ENCODE measurements around the gene RHEB.

The RHEB gene

GRCh38 chr7:151429237-151429559 lies 90.5 kb downstream of the RHEB start:
- no peak for DNase-seq

GRCh38 chr7:151428378-151429236 lies 91.1 kb downstream of the RHEB start:
- DNase-seq, result no peak

GRCh38 chr7:151427705-151428377 lies 91.9 kb downstream of the RHEB start:
- no peak for DNase-seq

- DNase-seq, result no peak
Measured at GRCh38 chr7:151426904-151427704, 92.6 kb downstream of the RHEB start.

GRCh38 chr7:151426441-151426903 lies 93.2 kb downstream of the RHEB start:
- no peak for DNase-seq

GRCh38 chr7:151425670-151426440 lies 93.8 kb downstream of the RHEB start:
- no peak for DNase-seq

GRCh38 chr7:151424799-151425198 lies 94.9 kb downstream of the RHEB start:
- DNase-seq, result no peak

- DNase-seq, result no peak
Measured at GRCh38 chr7:151423936-151424335, 95.8 kb downstream of the RHEB start.

- no peak for DNase-seq
Measured at GRCh38 chr7:151423226-151423625, 96.5 kb downstream of the RHEB start.

- DNase-seq, result no peak
Measured at GRCh38 chr7:151422212-151422611, 97.5 kb downstream of the RHEB start.

- DNase-seq, result no peak
Measured at GRCh38 chr7:151420144-151420543, 99.6 kb downstream of the RHEB start.

GRCh38 chr7:151416941-151417315 lies 102.8 kb downstream of the RHEB start:
- DNase-seq, result no peak

- DNase-seq, result no peak
Measured at GRCh38 chr7:151416112-151416940, 103.4 kb downstream of the RHEB start.
